ENCODE results near the gene ZNF48. TPM values are rescaled to one million over a fixed set of nuclear protein-coding genes. Genes with fewer than 3 reads are reported as not detected.

The ZNF48 gene
- total RNA-seq, 2 donors from 2014 or later = 6.5 to 6.8 TPM

DNA sequence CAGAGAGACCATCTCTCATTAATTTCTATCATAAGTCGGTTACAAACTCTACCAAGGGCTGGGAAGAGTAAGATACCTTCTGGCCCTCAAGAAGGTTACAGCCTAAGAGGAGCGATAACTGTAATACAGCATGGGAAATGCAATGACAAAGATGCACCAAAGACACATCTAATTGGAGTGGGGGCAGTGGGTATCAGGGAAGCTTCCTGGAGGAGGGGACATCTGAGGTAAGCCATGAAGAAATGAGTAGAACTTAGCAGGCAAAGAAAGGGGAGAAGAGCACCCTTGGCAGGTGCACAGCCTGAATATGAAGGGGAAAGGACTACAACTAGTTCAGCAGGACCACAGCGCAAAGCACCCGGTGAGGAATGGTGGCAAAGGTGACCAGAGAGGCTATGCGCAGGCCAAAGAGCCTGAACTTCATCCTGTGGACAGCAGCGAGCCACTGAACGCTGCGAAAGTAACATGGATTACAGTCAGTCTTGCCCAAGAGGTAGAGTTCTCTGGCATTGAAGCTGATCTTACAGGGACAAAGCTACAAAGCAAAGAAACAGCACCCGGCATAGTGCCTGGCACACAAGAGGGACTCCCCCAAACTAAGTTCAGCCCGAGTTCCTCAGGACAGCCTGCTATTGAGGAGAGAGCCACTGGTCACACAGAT is 27.7 kb upstream of the ZNF48 start:
- TF ChIP-seq CTCF (IDR thresholded peaks at IDR 0.05) = no peak
- Histone ChIP-seq H3K9ac (ENCODE audit: low read depth in 2 of 2, low read length in 2 of 2) (peak overlapping the region; percentile 76 to 91), H3K4me1 (peaks cover 17% of the 10 kb centered on the region), H3K27ac (peak overlapping the region; percentile 40), H3K9me3 (no peaks in the 10 kb centered on the region), H3K27me3 (no peaks in the 10 kb centered on the region), H3K4me3 (peak overlapping the region; percentile 73), H3K36me3 (no peaks in the 10 kb centered on the region)
- intact Hi-C loops (cut with DNase I) = no loop called here
- no peak for DNase-seq

- Histone ChIP-seq H3K4me3 (peak overlapping the region; percentile 73), H3K9me3 (no peaks in the 10 kb centered on the region), H3K9ac (ENCODE audit: low read depth in 2 of 2, low read length in 2 of 2) (peak overlapping the region; percentile 76 to 91), H3K4me1 (peaks cover 17% of the 10 kb centered on the region), H3K27me3 (no peaks in the 10 kb centered on the region), H3K27ac (peak overlapping the region; percentile 40), H3K36me3 (no peaks in the 10 kb centered on the region)
- intact Hi-C loops (cut with DNase I) = no loop called here
- DNase-seq = no peak
- TF ChIP-seq CTCF (IDR thresholded peaks at IDR 0.05) = no peak
These were observed 27.0 kb upstream of the ZNF48 start for GRCh38 chr16:30368122-30368791.

DNA sequence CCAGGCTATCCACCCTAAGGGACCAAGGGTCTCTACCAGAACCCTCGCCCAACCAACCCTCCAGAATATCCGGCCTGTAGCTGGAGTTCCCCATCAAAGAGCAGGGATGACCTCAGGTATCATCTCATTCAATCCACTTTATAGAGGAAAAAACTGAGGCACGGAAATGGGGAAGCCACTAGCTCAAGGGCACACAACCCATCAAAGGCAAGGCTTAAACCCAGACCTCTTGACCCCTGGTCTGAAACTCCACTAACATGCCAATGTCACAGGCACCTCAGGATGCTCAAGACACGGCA is 26.5 kb upstream of the ZNF48 start:
- no peaks in the 10 kb centered on the region for H3K36me3 ChIP-seq
- H3K9me3 ChIP-seq = no peaks in the 10 kb centered on the region
- intact Hi-C loops (cut with DNase I) = no loop called here
- peak overlapping the region; percentile 76 to 91 for H3K9ac ChIP-seq (ENCODE audit: low read depth in 2 of 2, low read length in 2 of 2)
- peak overlapping the region; percentile 73 for H3K4me3 ChIP-seq
- peaks cover 17% of the 10 kb centered on the region for H3K4me1 ChIP-seq
- no peaks in the 10 kb centered on the region for H3K27me3 ChIP-seq
- no peak for DNase-seq
- peak overlapping the region; percentile 40 for H3K27ac ChIP-seq
- no peak for TF ChIP-seq CTCF (IDR thresholded peaks at IDR 0.05)

- Histone ChIP-seq H3K4me1 (peaks cover 17% of the 10 kb centered on the region), H3K4me3 (peak overlapping the region; percentile 73), H3K36me3 (no peaks in the 10 kb centered on the region), H3K9ac (ENCODE audit: low read depth in 2 of 2, low read length in 2 of 2) (peak overlapping the region; percentile 76 to 91), H3K27ac (peak overlapping the region; percentile 40), H3K9me3 (no peaks in the 10 kb centered on the region), H3K27me3 (no peaks in the 10 kb centered on the region)
- DNase-seq = peak; percentile 38
- intact Hi-C loops (cut with DNase I) = no loop called here
- no peak for TF ChIP-seq CTCF (IDR thresholded peaks at IDR 0.05)
These were observed 25.9 kb upstream of the ZNF48 start for GRCh38 chr16:30369091-30369937.

DNA sequence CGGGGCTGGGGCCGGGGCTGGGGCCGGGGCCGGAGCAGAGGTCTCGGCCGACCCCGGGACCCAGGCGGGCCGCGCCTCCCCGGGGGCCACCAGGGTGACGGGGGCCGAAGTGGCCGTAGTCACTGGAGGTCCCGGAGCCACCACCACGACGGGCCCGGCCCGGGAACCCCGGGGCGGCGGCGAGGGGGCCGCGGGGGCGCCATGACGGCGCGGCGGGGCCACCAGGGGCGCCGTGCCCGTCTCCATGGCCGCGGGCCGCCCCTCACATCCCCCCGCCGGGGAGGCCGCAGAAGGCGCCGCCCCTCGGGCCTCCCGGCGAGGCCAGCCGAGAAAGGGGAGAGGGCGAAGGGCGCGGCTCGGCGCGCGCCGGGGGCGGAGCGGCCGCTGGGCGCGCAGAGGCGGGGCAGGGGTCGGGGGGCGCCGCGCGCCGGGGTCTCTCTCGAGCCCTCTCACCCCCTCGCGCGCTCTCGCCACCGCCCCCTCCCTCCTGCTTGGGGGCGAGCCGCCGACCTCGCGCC is 25.2 kb upstream of the ZNF48 start:
- Histone ChIP-seq H3K4me3 (peak overlapping the region; percentile 73), H3K4me1 (peaks cover 17% of the 10 kb centered on the region), H3K9ac (ENCODE audit: low read depth in 2 of 2, low read length in 2 of 2) (peak overlapping the region; percentile 76 to 91), H3K27ac (peak overlapping the region; percentile 40), H3K9me3 (no peaks in the 10 kb centered on the region), H3K27me3 (no peaks in the 10 kb centered on the region), H3K36me3 (no peaks in the 10 kb centered on the region)
- no peak for DNase-seq
- no peak for TF ChIP-seq CTCF (IDR thresholded peaks at IDR 0.05)
- intact Hi-C loops (cut with DNase I) = no loop called here
